ENCODE measurements around the gene BRAF.
"Not testable (repeated sequence)": the region's sequence is repeated elsewhere in the genome, so short reads cannot be mapped to it uniquely, and the experiment has no call there.

Gene BRAF

GRCh38 chr7:140920745-140921144, 4.0 kb downstream of the BRAF start:
- DNase-seq (ENCODE audit: low read depth in 4 of 4, low spot score in 1 of 4) = no peak

- DNase-seq (ENCODE audit: low read depth in 4 of 4, low spot score in 1 of 4) = no peak
Observed at GRCh38 chr7:140918236-140918635, 6.5 kb downstream of the BRAF start.

GRCh38 chr7:140917258-140917657, 7.5 kb downstream of the BRAF start:
- no peak for DNase-seq (ENCODE audit: low read depth in 4 of 4, low spot score in 1 of 4)

GRCh38 chr7:140915935-140916555, 8.7 kb downstream of the BRAF start:
- no peak for DNase-seq (ENCODE audit: low read depth in 4 of 4, low spot score in 1 of 4)

GRCh38 chr7:140914083-140914482, 10.6 kb downstream of the BRAF start:
- DNase-seq (ENCODE audit: low read depth in 4 of 4, low spot score in 1 of 4) = no peak

- not testable (repeated sequence) for DNase-seq (ENCODE audit: low read depth in 4 of 4, low spot score in 1 of 4)
Observed at GRCh38 chr7:140913596-140913928, 11.2 kb downstream of the BRAF start.

- DNase-seq (ENCODE audit: low read depth in 4 of 4, low spot score in 1 of 4) = no peak
Observed at GRCh38 chr7:140911746-140912145, 13.0 kb downstream of the BRAF start.

- DNase-seq (ENCODE audit: low read depth in 4 of 4, low spot score in 1 of 4) = no peak
Observed at GRCh38 chr7:140909476-140910161, 15.1 kb downstream of the BRAF start.

GRCh38 chr7:140908361-140908760, 16.4 kb downstream of the BRAF start:
- no peak for DNase-seq (ENCODE audit: low read depth in 4 of 4, low spot score in 1 of 4)

GRCh38 chr7:140903741-140904480, 20.8 kb downstream of the BRAF start:
- no peak for DNase-seq (ENCODE audit: low read depth in 4 of 4, low spot score in 1 of 4)

GRCh38 chr7:140902303-140902953, 22.3 kb downstream of the BRAF start:
- DNase-seq (ENCODE audit: low read depth in 4 of 4, low spot score in 1 of 4) = no peak

GRCh38 chr7:140901941-140902302, 22.8 kb downstream of the BRAF start:
- no peak for DNase-seq (ENCODE audit: low read depth in 4 of 4, low spot score in 1 of 4)

- no peak for DNase-seq (ENCODE audit: low read depth in 4 of 4, low spot score in 1 of 4)
Observed at GRCh38 chr7:140899883-140900282, 24.8 kb downstream of the BRAF start.

GRCh38 chr7:140898786-140899536, 25.8 kb downstream of the BRAF start:
- DNase-seq (ENCODE audit: low read depth in 4 of 4, low spot score in 1 of 4) = no peak

- no peak for DNase-seq (ENCODE audit: low read depth in 4 of 4, low spot score in 1 of 4)
Observed at GRCh38 chr7:140896996-140897395, 27.7 kb downstream of the BRAF start.

- no peak for DNase-seq (ENCODE audit: low read depth in 4 of 4, low spot score in 1 of 4)
Observed at GRCh38 chr7:140889645-140890044, 35.1 kb downstream of the BRAF start.

- no peak for DNase-seq (ENCODE audit: low read depth in 4 of 4, low spot score in 1 of 4)
Observed at GRCh38 chr7:140889150-140889549, 35.6 kb downstream of the BRAF start.

- no peak for DNase-seq (ENCODE audit: low read depth in 4 of 4, low spot score in 1 of 4)
Observed at GRCh38 chr7:140888087-140888486, 36.6 kb downstream of the BRAF start.

- DNase-seq (ENCODE audit: low read depth in 4 of 4, low spot score in 1 of 4) = no peak
Observed at GRCh38 chr7:140885735-140886334, 38.9 kb downstream of the BRAF start.

- DNase-seq (ENCODE audit: low read depth in 4 of 4, low spot score in 1 of 4) = no peak
Observed at GRCh38 chr7:140883378-140883777, 41.4 kb downstream of the BRAF start.

GRCh38 chr7:140882834-140883233, 41.9 kb downstream of the BRAF start:
- not testable (repeated sequence) for DNase-seq (ENCODE audit: low read depth in 4 of 4, low spot score in 1 of 4)
